Jurkat, Clone E6-1 (cell line): Measurements from ENCODE around the gene ZNF521.
"Not testable (repeated sequence)": the region's sequence is repeated elsewhere in the genome, so short reads cannot be mapped to it uniquely, and the experiment has no call there.

Source experiments
- DNase-seq: peaks from one replicate; pipeline ENCODE4 v3.0.0-alpha.2; 2011; ENCODE audit warnings: low read depth, low spot score
- H3K4me3 ChIP-seq: 2 replicates; pipeline ENCODE4 v1.5.1; 2011; ENCODE audit warnings: mild to moderate bottlenecking, low read length, control low read depth, moderate library complexity

ZNF521 gene

GRCh38 chr18:25033747-25034471 is 318.1 kb downstream of the ZNF521 start:
- DNase-seq, result no peak
- H3K4me3 ChIP-seq, result no peak overlapping the region

GRCh38 chr18:25033175-25033574 is 318.8 kb downstream of the ZNF521 start:
- H3K4me3 ChIP-seq, DNase-seq: not testable (repeated sequence)

GRCh38 chr18:25029802-25030201 is 322.2 kb downstream of the ZNF521 start:
- DNase-seq, result no peak
- no peak overlapping the region for H3K4me3 ChIP-seq

- H3K4me3 ChIP-seq, result no peak overlapping the region
- DNase-seq, result no peak
Measured at GRCh38 chr18:25019931-25020330, 332.0 kb downstream of the ZNF521 start.

DNA sequence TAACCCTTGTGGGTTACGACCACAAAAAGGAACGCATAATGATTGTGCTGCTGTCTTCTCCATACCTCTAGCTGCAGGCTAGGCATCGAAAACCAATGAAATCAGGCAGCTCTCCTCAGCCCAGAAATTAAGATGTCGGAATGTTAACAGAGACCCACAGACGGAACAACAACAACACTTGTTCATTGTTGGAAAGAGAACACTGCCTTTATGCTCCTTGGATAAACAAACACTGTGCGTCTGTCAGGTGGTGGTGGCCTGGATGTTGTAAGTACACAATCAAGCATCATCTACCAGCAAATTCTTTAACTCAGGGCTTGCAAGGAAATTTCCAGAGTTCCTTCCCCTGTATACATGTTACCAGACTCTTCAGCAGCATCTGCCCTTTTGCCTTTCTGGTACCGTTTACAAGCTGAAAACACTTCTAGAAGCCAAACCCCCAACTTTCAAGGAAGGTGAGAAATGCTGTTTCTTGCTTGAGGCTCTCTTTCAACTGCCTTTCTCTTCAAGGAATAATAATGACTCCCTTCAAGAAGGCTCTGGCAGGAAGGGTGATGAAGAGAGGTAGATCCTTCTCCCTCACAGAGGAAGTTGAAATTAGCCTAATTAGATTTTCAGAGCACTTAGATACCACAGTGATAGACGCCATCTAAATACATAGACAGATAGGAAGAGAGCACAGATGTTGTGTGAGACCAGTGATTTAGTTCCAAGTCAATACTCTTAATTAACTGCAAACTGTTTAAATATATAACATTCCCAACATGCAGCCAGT is 332.7 kb downstream of the ZNF521 start:
- no peak for DNase-seq

GRCh38 chr18:25016666-25017065 is 335.3 kb downstream of the ZNF521 start:
- H3K4me3 ChIP-seq, result no peak overlapping the region
- no peak for DNase-seq

More for the DNA sequence above, 332.7 kb downstream of the ZNF521 start:
- no peak overlapping the region for H3K4me3 ChIP-seq

GRCh38 chr18:25016181-25016580 is 335.8 kb downstream of the ZNF521 start:
- no peak for DNase-seq
- H3K4me3 ChIP-seq, result no peak overlapping the region
